Mesendoderm (in vitro differentiated cells): ENCODE measurements around the gene GPI.
A peak's percentile ranks its signal among the peaks of the same experiment; 100 is the strongest.

Source experiments
- DNase-seq: peaks from one replicate; pipeline ENCODE4 v3.0.0; 2013
- H2AK5ac ChIP-seq: 2 replicates; pipeline ENCODE4 v1.6.1; 2013; ENCODE audit warnings: low read length, inconsistent platforms
- H2BK120ac ChIP-seq: 2 replicates; pipeline ENCODE4 v1.6.1; 2013; ENCODE audit warnings: low read depth, mild to moderate bottlenecking, low read length, moderate library complexity, mixed read lengths
- H2BK15ac ChIP-seq: replicated peaks from 2 replicates; pipeline ENCODE4 v1.6.1; 2013; ENCODE audit warnings: low read depth, mild to moderate bottlenecking, moderate library complexity
- H2BK5ac ChIP-seq: 2 replicates; pipeline ENCODE4 v1.6.1; 2013; ENCODE audit warnings: low read length, inconsistent platforms
- H3K18ac ChIP-seq: 2 replicates; pipeline ENCODE4 v1.6.1; 2013; ENCODE audit warnings: mild to moderate bottlenecking, low read length, mixed read lengths
- H3K23ac ChIP-seq: one replicate; pipeline ENCODE4 v1.6.1; 2013; ENCODE audit warnings: low read length
- H3K27ac ChIP-seq: 2 replicates; pipeline ENCODE4 v1.5.1; 2013; ENCODE audit warnings: low read depth, mild to moderate bottlenecking, inconsistent platforms, low read length, moderate library complexity
- H3K27me3 ChIP-seq: 2 replicates; pipeline ENCODE4 v1.6.1; 2013; ENCODE audit warnings: low read length, control low read depth, mild to moderate bottlenecking, inconsistent platforms; ENCODE audit not compliant: insufficient read depth, poor library complexity
- H3K36me3 ChIP-seq: 2 replicates; pipeline ENCODE4 v1.6.1; 2013; ENCODE audit warnings: low read length, inconsistent platforms; ENCODE audit not compliant: control insufficient read depth, insufficient read depth
- H3K4ac ChIP-seq: one replicate; pipeline ENCODE4 v1.6.1; 2013; ENCODE audit warnings: low read depth, mild to moderate bottlenecking, low read length, moderate library complexity
- H3K4me1 ChIP-seq: 2 replicates; pipeline ENCODE4 v1.6.1; 2013; ENCODE audit warnings: low read depth, low read length, inconsistent platforms; ENCODE audit not compliant: control insufficient read depth
- H3K4me2 ChIP-seq: 2 replicates; pipeline ENCODE4 v1.6.1; 2013; ENCODE audit warnings: low read length
- H3K4me3 ChIP-seq: 2 replicates; pipeline ENCODE4 v1.5.1; 2013; ENCODE audit warnings: mild to moderate bottlenecking, low read length
- H3K56ac ChIP-seq: one replicate; pipeline ENCODE4 v1.6.1; 2013; ENCODE audit warnings: low read length
- H3K79me1 ChIP-seq: 2 replicates; pipeline ENCODE4 v1.6.1; 2013; ENCODE audit warnings: low read length, inconsistent platforms
- H3K79me2 ChIP-seq: 2 replicates; pipeline ENCODE4 v1.6.1; 2013; ENCODE audit warnings: mild to moderate bottlenecking, low read length; ENCODE audit not compliant: control insufficient read depth, insufficient read depth
- H3K9ac ChIP-seq: 2 replicates; pipeline ENCODE4 v1.6.1; 2013; ENCODE audit warnings: low read length, inconsistent platforms
- H4K5ac ChIP-seq: one replicate; pipeline ENCODE4 v1.6.1; 2013; ENCODE audit warnings: low read length
- H4K8ac ChIP-seq: one replicate; pipeline ENCODE4 v1.6.1; 2013; ENCODE audit warnings: low read depth, mild to moderate bottlenecking, control low read depth, low read length, moderate library complexity
- WGBS: extraction: QIAGEN DNeasy Blood & Tissue Kit; methylation state at CpG from one replicate; pipeline ENCODE4 v1.1.7; 2013; ENCODE audit warnings: low lambda C conversion rate, missing lambda C conversion rate; ENCODE audit not compliant: insufficient coverage; ENCODE audit errors: extremely low coverage; 5-methylcytosine and 5-hydroxymethylcytosine counted together

GPI gene

DNA sequence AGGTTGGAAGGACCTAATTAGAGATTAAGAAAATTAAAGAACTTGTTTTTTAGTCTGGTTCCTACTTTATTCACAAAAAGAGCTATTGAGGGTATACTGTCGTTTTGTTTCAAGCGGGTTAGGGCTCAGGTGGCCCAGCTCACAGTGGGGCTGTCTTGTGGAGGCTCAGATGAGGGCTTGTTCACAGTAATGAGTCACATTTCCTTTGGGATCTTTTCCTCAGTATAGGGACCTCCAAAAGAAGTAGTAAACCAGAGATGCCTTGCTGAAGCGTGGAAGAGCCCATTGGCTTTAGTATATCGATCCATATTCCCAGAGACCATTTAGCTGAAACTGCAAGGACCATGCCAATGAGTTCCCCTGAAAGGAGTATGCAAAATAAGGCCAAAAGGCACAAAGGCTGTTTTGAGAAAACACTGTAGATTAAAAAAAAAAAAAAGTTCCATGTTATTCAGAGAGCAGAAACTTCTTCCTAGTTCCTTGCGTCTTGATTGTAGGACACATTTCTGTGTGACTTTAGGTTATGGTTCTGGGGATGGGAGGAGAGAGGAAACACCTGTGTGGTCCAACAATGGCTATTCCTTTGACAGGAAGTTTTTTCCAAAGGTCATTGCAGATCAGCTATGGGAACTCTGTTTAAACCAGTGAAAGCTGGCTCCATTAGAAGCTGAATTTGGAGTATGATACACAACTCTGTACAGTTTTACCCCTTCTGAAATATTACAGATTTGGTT lies 32.8 kb upstream of the GPI start:
- peaks cover 4% of the 10 kb centered on the region for H3K36me3 ChIP-seq
- no peak overlapping the region for H3K9ac ChIP-seq

GRCh38 chr19:34335914-34336313 lies 29.1 kb upstream of the GPI start:
- H3K36me3 ChIP-seq = peaks cover 4% of the 10 kb centered on the region
- no peaks in the 10 kb centered on the region for H3K4me1 ChIP-seq
- no CpG with 5 or more reads among the region's 3 CpGs for WGBS

More for the DNA sequence above, 32.8 kb upstream of the GPI start:
- no peak overlapping the region for H3K4ac ChIP-seq
- H2AK5ac ChIP-seq = no peak overlapping the region
- WGBS = no CpG with 5 or more reads among the region's 5 CpGs
- H3K79me2 ChIP-seq = no peaks in the 10 kb centered on the region
- H2BK15ac ChIP-seq = no peak overlapping the region
- no peak overlapping the region for H3K4me3 ChIP-seq
- H2BK5ac ChIP-seq = no peak overlapping the region
- no peak overlapping the region for H3K27ac ChIP-seq
- H4K8ac ChIP-seq = no peak overlapping the region
- H3K4me2 ChIP-seq = no peak overlapping the region
- H3K27me3 ChIP-seq = no peaks in the 10 kb centered on the region
- no peak overlapping the region for H3K18ac ChIP-seq
- no peaks in the 10 kb centered on the region for H3K79me1 ChIP-seq
- no peak overlapping the region for H3K56ac ChIP-seq
- H2BK120ac ChIP-seq = no peak overlapping the region
- DNase-seq = no peak
- no peak overlapping the region for H3K23ac ChIP-seq
- no peaks in the 10 kb centered on the region for H3K4me1 ChIP-seq
- no peak overlapping the region for H4K5ac ChIP-seq

GRCh38 chr19:34336781-34337271 lies 28.2 kb upstream of the GPI start:
- WGBS = no CpG with 5 or more reads among the region's 1 CpG
- peak; percentile 33 for DNase-seq
- Histone ChIP-seq H3K36me3 (peaks cover 9% of the 10 kb centered on the region), H3K79me2 (no peaks in the 10 kb centered on the region), H3K4me1 (no peaks in the 10 kb centered on the region), H3K4me2 (no peak overlapping the region), H3K27me3 (no peaks in the 10 kb centered on the region), H4K5ac (no peak overlapping the region), H3K27ac (no peak overlapping the region), H2AK5ac (no peak overlapping the region), H2BK5ac (no peak overlapping the region), H3K56ac (no peak overlapping the region), H3K23ac (no peak overlapping the region), H3K4ac (no peak overlapping the region), H3K79me1 (no peaks in the 10 kb centered on the region), H2BK15ac (no peak overlapping the region), H3K4me3 (no peak overlapping the region), H2BK120ac (no peak overlapping the region), H3K9ac (no peak overlapping the region), H4K8ac (no peak overlapping the region), H3K18ac (no peak overlapping the region)

More at GRCh38 chr19:34335914-34336313, 29.1 kb upstream of the GPI start:
- no peak overlapping the region for H3K9ac ChIP-seq
- H3K27me3 ChIP-seq = no peaks in the 10 kb centered on the region
- no peak overlapping the region for H4K8ac ChIP-seq
- H2BK15ac ChIP-seq = no peak overlapping the region
- H3K27ac ChIP-seq = no peak overlapping the region
- no peak overlapping the region for H4K5ac ChIP-seq
- no peak overlapping the region for H3K56ac ChIP-seq
- no peak overlapping the region for H3K23ac ChIP-seq
- no peak overlapping the region for H2AK5ac ChIP-seq
- H3K18ac ChIP-seq = no peak overlapping the region
- no peak overlapping the region for H3K4me2 ChIP-seq
- no peaks in the 10 kb centered on the region for H3K79me1 ChIP-seq
- H2BK120ac ChIP-seq = no peak overlapping the region
- no peaks in the 10 kb centered on the region for H3K79me2 ChIP-seq
- no peak overlapping the region for H3K4ac ChIP-seq
- DNase-seq = no peak
- no peak overlapping the region for H3K4me3 ChIP-seq
- H2BK5ac ChIP-seq = no peak overlapping the region

GRCh38 chr19:34337739-34338138 lies 27.3 kb upstream of the GPI start:
- Histone ChIP-seq H3K18ac (no peak overlapping the region), H3K9ac (no peak overlapping the region), H3K23ac (no peak overlapping the region), H4K5ac (no peak overlapping the region), H2BK120ac (no peak overlapping the region), H3K36me3 (peaks cover 13% of the 10 kb centered on the region), H3K56ac (no peak overlapping the region), H3K27ac (no peak overlapping the region), H3K79me2 (no peaks in the 10 kb centered on the region), H3K4me3 (no peak overlapping the region), H3K4me1 (no peaks in the 10 kb centered on the region), H3K27me3 (no peaks in the 10 kb centered on the region), H2BK5ac (no peak overlapping the region), H3K4me2 (no peak overlapping the region), H4K8ac (no peak overlapping the region), H2BK15ac (no peak overlapping the region), H2AK5ac (no peak overlapping the region), H3K4ac (no peak overlapping the region), H3K79me1 (no peaks in the 10 kb centered on the region)
- WGBS = no CpG with 5 or more reads among the region's 2 CpGs
- DNase-seq = no peak

GRCh38 chr19:34341935-34342680 lies 22.9 kb upstream of the GPI start:
- H3K79me1 ChIP-seq = no peaks in the 10 kb centered on the region
- no peaks in the 10 kb centered on the region for H3K4me1 ChIP-seq
- H3K4me3 ChIP-seq = no peak overlapping the region
- WGBS = no CpG with 5 or more reads among the region's 12 CpGs
- H3K36me3 ChIP-seq = peaks cover 11% of the 10 kb centered on the region
- no peaks in the 10 kb centered on the region for H3K79me2 ChIP-seq
- H2AK5ac ChIP-seq = no peak overlapping the region
- no peak overlapping the region for H3K4me2 ChIP-seq
- no peak for DNase-seq
- H3K23ac ChIP-seq = no peak overlapping the region
- H4K8ac ChIP-seq = no peak overlapping the region
- H3K56ac ChIP-seq = no peak overlapping the region
- no peak overlapping the region for H3K4ac ChIP-seq
- no peak overlapping the region for H2BK15ac ChIP-seq
- H3K27me3 ChIP-seq = no peaks in the 10 kb centered on the region
- no peak overlapping the region for H2BK5ac ChIP-seq
- no peak overlapping the region for H4K5ac ChIP-seq
- no peak overlapping the region for H2BK120ac ChIP-seq
- no peak overlapping the region for H3K18ac ChIP-seq
- H3K27ac ChIP-seq = no peak overlapping the region
- H3K9ac ChIP-seq = no peak overlapping the region
